Measurements from ENCODE around the gene NPTX1. TPM values are rescaled to one million over a fixed set of nuclear protein-coding genes. Genes with fewer than 3 reads are reported as not detected.

The NPTX1 gene
- total and polyA plus RNA-seq, 9 of the 15 experiments (the other 6 are each of a cell fraction or from before 2014, with no cell fraction given), result 0.04 TPM; not detected in 8

GRCh38 chr17:80441133-80441578 is 35.3 kb downstream of the NPTX1 start (continued):
- TF ChIP-seq RERE (CRISPR knock-in tag; IDR thresholded peaks at IDR 0.05; ENCODE audit: borderline replicate concordance), result no peak
- TF ChIP-seq, protein P1, sequence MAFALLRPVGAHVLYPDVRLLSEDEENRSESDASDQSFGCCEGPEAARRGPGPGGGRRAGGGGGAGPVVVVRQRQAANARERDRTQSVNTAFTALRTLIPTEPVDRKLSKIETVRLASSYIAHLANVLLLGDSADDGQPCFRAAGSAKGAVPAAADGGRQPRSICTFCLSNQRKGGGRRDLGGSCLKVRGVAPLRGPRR (CRISPR knock-in tag; IDR thresholded peaks at IDR 0.05), result no peak
- TF ChIP-seq ZNF24 (IDR thresholded peaks at IDR 0.05), result no peak
- no peak for TF ChIP-seq EWSR1 (IDR thresholded peaks at IDR 0.05; ENCODE audit: borderline replicate concordance, low read depth, partially characterized antibody)
- no peak for TF ChIP-seq ZFP91 (CRISPR knock-in tag; IDR thresholded peaks at IDR 0.05)
- TF ChIP-seq ZNF408 (CRISPR knock-in tag; IDR thresholded peaks at IDR 0.05; ENCODE audit: low read depth), result no peak
- no peak for TF ChIP-seq ZC3H8 (IDR thresholded peaks at IDR 0.05)
- TF ChIP-seq ZBTB12 (CRISPR knock-in tag; IDR thresholded peaks at IDR 0.05), result no peak
- no peak for TF ChIP-seq CHD4 (IDR thresholded peaks at IDR 0.05; ENCODE audit: insufficient read depth, insufficient replicate concordance, low read depth, low read length, poor library complexity, severe bottlenecking)
- TF ChIP-seq MECOM (CRISPR knock-in tag; IDR thresholded peaks at IDR 0.05), result no peak
- no peak for TF ChIP-seq ZNF316 (IDR thresholded peaks at IDR 0.05)
- TF ChIP-seq ZFP36 (IDR thresholded peaks at IDR 0.05; ENCODE audit: low read depth, low read length, partially characterized antibody), result no peak
- TF ChIP-seq, protein P2, sequence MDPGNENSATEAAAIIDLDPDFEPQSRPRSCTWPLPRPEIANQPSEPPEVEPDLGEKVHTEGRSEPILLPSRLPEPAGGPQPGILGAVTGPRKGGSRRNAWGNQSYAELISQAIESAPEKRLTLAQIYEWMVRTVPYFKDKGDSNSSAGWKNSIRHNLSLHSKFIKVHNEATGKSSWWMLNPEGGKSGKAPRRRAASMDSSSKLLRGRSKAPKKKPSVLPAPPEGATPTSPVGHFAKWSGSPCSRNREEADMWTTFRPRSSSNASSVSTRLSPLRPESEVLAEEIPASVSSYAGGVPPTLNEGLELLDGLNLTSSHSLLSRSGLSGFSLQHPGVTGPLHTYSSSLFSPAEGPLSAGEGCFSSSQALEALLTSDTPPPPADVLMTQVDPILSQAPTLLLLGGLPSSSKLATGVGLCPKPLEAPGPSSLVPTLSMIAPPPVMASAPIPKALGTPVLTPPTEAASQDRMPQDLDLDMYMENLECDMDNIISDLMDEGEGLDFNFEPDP (CRISPR knock-in tag; IDR thresholded peaks at IDR 0.05), result no peak
- TF ChIP-seq PCBP2 (IDR thresholded peaks at IDR 0.05; ENCODE audit: low read depth, low read length, poor library complexity, severe bottlenecking), result no peak
- TF ChIP-seq SMAD2 (IDR thresholded peaks at IDR 0.05; ENCODE audit: low read depth, low read length), result no peak
- TF ChIP-seq ZNF197 (CRISPR knock-in tag; IDR thresholded peaks at IDR 0.05; ENCODE audit: low read depth), result no peak
